Natural killer cell (primary cell): Measurements from ENCODE around the gene REL. TPM values are rescaled to one million over a fixed set of nuclear protein-coding genes. Genes with fewer than 3 reads are reported as not detected.

ENCODE experiments used
- ATAC-seq, 3 donors: fragments of 150-1000 bp in 2 of 3; fragments of 200-7000 bp in 1 of 3; cut with Tn5 transposase; 1 replicate in 1 of 3; 2 replicates in 2 of 3; pipeline ENCODE4 v1.10.0; 2021; ENCODE audit warnings: mild to moderate bottlenecking in 2 of 3, moderate library complexity in 2 of 3
- DNase-seq, 2 donors: peaks; one replicate each; pipeline versions ENCODE4 v3.0.0 to v3.0.0-alpha.2; 2013 to 2021; ENCODE audit warnings: mixed read lengths in 1 of 2
- H3K27ac ChIP-seq: one replicate; pipeline ENCODE4 v1.5.1; 2013; ENCODE audit warnings: mild to moderate bottlenecking, low read length
- H3K27me3 ChIP-seq: one replicate; pipeline ENCODE4 v1.6.1; 2013; ENCODE audit warnings: low read length; ENCODE audit not compliant: control insufficient read depth, insufficient read depth
- H3K36me3 ChIP-seq: one replicate; pipeline ENCODE4 v1.6.1; 2013; ENCODE audit warnings: low read length; ENCODE audit not compliant: control insufficient read depth, insufficient read depth
- H3K4me1 ChIP-seq: one replicate; pipeline ENCODE4 v1.6.1; 2013; ENCODE audit warnings: low read length; ENCODE audit not compliant: control insufficient read depth, insufficient read depth
- H3K4me3 ChIP-seq: one replicate; pipeline ENCODE4 v1.5.1; 2013; ENCODE audit warnings: low read length
- H3K9me3 ChIP-seq: one replicate; pipeline ENCODE4 v1.6.1; 2013; ENCODE audit warnings: low read length; ENCODE audit not compliant: control insufficient read depth, insufficient read depth
- H3K27ac Mint-ChIP-seq, 2 donors: one replicate each; pipeline ENCODE4 v1.8.0; 2022; ENCODE audit warnings: mild to moderate bottlenecking in 2 of 2, mixed read lengths in 2 of 2, moderate library complexity in 1 of 2
- H3K27me3 Mint-ChIP-seq, 2 donors: one replicate each; pipeline ENCODE4 v1.8.0; 2022; ENCODE audit warnings: low read depth in 2 of 2, mixed read lengths in 2 of 2
- H3K36me3 Mint-ChIP-seq: one replicate; pipeline ENCODE4 v1.8.0; 2022; ENCODE audit warnings: mixed read lengths
- H3K4me1 Mint-ChIP-seq, 2 donors: one replicate each; pipeline ENCODE4 v1.8.0; 2022; ENCODE audit warnings: mixed read lengths in 2 of 2
- H3K4me3 Mint-ChIP-seq: one replicate; pipeline ENCODE4 v1.8.0; 2022; ENCODE audit warnings: mild to moderate bottlenecking, moderate library complexity, mixed read lengths
- H3K9me3 Mint-ChIP-seq, 2 donors: one replicate each; pipeline ENCODE4 v1.8.0; 2022; ENCODE audit warnings: mixed read lengths in 2 of 2
- CTCF ChIP-seq: fragments of 200-600 bp; IDR thresholded peaks from one replicate; pipeline ENCODE4 v1.8.0; 2022; ENCODE audit warnings: antibody characterized with exemption
- whole genome bisulfite sequencing: methylation state at CpG from one replicate; pipeline ENCODE4 v1.1.7; 2013; ENCODE audit warnings: missing lambda C conversion rate; ENCODE audit not compliant: insufficient coverage; 5-methylcytosine and 5-hydroxymethylcytosine counted together
- intact Hi-C: fragments of 100-400 bp; cut with micrococcal nuclease; formaldehyde crosslinking; loops from one replicate; pipeline ENCODE4 v1.14.2; 2022
- total RNA-seq, 4 donors: library from RNA; stranded (reverse); fragments of 120-200 nt in 1 of 4; gene quantifications; one replicate each; pipeline versions ENCODE4 v1.2.3 to v1.2.4, GENCODE V29; 2013 to 2022

REL gene
- total RNA-seq, 3 donors from 2014 or later (not counting 1 experiment from before 2014, with no cell fraction given), result 128 to 197 (median 178) TPM

DNA sequence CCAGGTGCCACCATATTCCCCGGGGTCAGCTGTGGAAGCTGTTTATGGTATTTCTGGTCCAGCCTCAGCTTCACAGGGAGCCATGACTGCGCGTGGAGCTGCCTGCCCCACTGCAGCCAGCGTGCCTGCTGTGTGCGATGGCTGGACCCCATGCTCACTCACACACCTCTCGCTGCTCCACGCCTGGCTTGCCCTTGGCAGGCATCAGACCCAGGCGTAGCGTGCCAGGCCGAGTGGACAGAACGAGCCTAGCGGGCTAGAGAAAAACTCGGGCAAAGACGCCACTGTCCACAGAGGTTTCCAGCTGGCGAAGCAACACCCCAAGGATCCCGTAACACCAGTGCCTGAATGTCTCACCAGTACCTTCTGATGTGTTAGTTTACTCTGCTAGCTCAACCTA, 93.3 kb downstream of the REL start:
- no peak for TF ChIP-seq CTCF
- Histone ChIP-seq H3K9me3 (no peaks in the 10 kb centered on the region), H3K27me3 (no peaks in the 10 kb centered on the region), H3K27ac (no peak overlapping the region), H3K4me1 (no peaks in the 10 kb centered on the region), H3K4me3 (no peak overlapping the region), H3K36me3 (no peaks in the 10 kb centered on the region)
- no peaks in the 10 kb centered on the region for H3K36me3 Mint-ChIP-seq
- intact Hi-C loops, result no loop called here
- H3K9me3 Mint-ChIP-seq, result no peaks in the 10 kb centered on the region
- DNase-seq (no peak), ATAC-seq (no peak)
- no peak overlapping the region for H3K27ac Mint-ChIP-seq
- no peak overlapping the region for H3K4me3 Mint-ChIP-seq
- WGBS, result 98% methylated on average over 16 of the region's 16 CpGs
- H3K27me3 Mint-ChIP-seq, result no peaks in the 10 kb centered on the region
- peaks cover 1 to 6% of the 10 kb centered on the region in 2 donors for H3K4me1 Mint-ChIP-seq

Other genes with a start within 250 kb of the REL start
- 10 to 100 TPM; 19.6 to 25.4 (median 19.8) TPM for gene PAPOLG, start 125.3 kb upstream of the REL start, total RNA-seq
- gene PEX13, start 136.1 kb downstream of the REL start, total RNA-seq, result 10 to 100 TPM; 15.8 to 18.1 (median 17.9) TPM
- gene PUS10, start 136.7 kb downstream of the REL start, total RNA-seq, result 10 to 100 TPM in 1 of 3 donors, 1 to 10 TPM in 2; 7.2 to 15.2 (median 8.4) TPM
- gene SANBR, start 184.3 kb downstream of the REL start, total RNA-seq, result 1 to 10 TPM; 5.3 to 6.3 (median 5.8) TPM